HCT116 (cell line): ENCODE data around the gene TBC1D13. TPM values are rescaled to one million over a fixed set of nuclear protein-coding genes. Genes with fewer than 3 reads are reported as not detected.

Experiments
- ATAC-seq: fragments of 200-7000 bp; cut with Tn5 transposase; 2 replicates; pipeline ENCODE4 v1.9.1; 2020; ENCODE audit warnings: mild to moderate bottlenecking, moderate library complexity
- BruUV-seq: library from RNA; stranded (reverse); fragments of 400-500 nt; replicated peaks from 2 replicates; lab custom pipeline; 2021; lab: Mats Ljungman, UMichigan
- CTCF ChIA-PET: fragments of 300-600 bp; sonication (Branson Sonifier 250); formaldehyde crosslinking; loops from one replicate; lab custom pipeline; 2021; ENCODE audit warnings: antibody characterized with exemption; lab: Charles Lee
- POLR2A ChIA-PET: fragments of 300-600, 350-600 bp; sonication (Branson Sonifier 250); formaldehyde crosslinking; loops from one replicate; lab custom pipeline; 2021; ENCODE audit warnings: antibody characterized with exemption; lab: Charles Lee
- RAD21 ChIA-PET, 2 experiments: fragments of 300-600 bp; sonication (Branson Sonifier 250); formaldehyde crosslinking; loops; one replicate each; lab custom pipeline; 2023; ENCODE audit warnings: low total read pairs in 2 of 2; ENCODE audit not compliant: uncharacterized antibody in 2 of 2, unreplicated experiment in 2 of 2, low non-redundant PET in 1 of 2; lab: Charles Lee
- DNase-seq: peaks from one replicate; pipeline ENCODE4 v3.0.0-alpha.2; 2010; ENCODE audit warnings: low read depth, low spot score
- H2AFZ ChIP-seq: fragments of 200-600 bp; shearing (Covaris generic), sonication (generic); 2 replicates; pipeline ENCODE4 v1.6.1; 2017; ENCODE audit warnings: low read depth, mixed run types, mixed read lengths, antibody characterized with exemption, low read length; ENCODE audit not compliant: poor library complexity, severe bottlenecking
- H3K27ac ChIP-seq: 2 replicates; pipeline ENCODE4 v1.5.1; 2012; ENCODE audit warnings: low read depth, low read length
- H3K27me3 ChIP-seq: fragments of 200-600 bp; sonication (generic); 2 replicates; pipeline ENCODE4 v1.6.1; 2016; ENCODE audit warnings: mixed run types, low read length, mixed read lengths; ENCODE audit not compliant: insufficient read depth
- H3K36me3 ChIP-seq, 2 experiments: fragments of 200-500 bp in 1 of 2; fragments of 200-600 bp in 1 of 2; sonication (Bioruptor generic) in 1 of 2; sonication (generic) in 1 of 2; 2 replicates each; pipeline versions ENCODE4 v1.5.1 to v1.6.1; 2014 to 2016; ENCODE audit warnings: low read length in 2 of 2, inconsistent platforms in 1 of 2, mixed read lengths in 1 of 2, mixed run types in 1 of 2; ENCODE audit not compliant: insufficient read depth in 2 of 2, control insufficient read depth in 1 of 2
- H3K4me1 ChIP-seq, 2 experiments: fragments of 200-600 bp in 1 of 2; sonication (generic) in 1 of 2; 2 replicates each; pipeline versions ENCODE4 v1.5.1 to v1.6.1; 2012 to 2017; ENCODE audit warnings: low read length in 2 of 2, inconsistent platforms in 1 of 2, mild to moderate bottlenecking in 1 of 2, mixed read lengths in 1 of 2, mixed run types in 1 of 2, moderate library complexity in 1 of 2; ENCODE audit not compliant: insufficient read depth in 2 of 2, control insufficient read depth in 1 of 2
- H3K4me2 ChIP-seq: fragments of 200-600 bp; sonication (generic); 2 replicates; pipeline ENCODE4 v1.6.1; 2017; ENCODE audit warnings: mixed run types, low read length, mixed read lengths
- H3K4me3 ChIP-seq, 2 experiments: fragments of 200-600 bp in 1 of 2; sonication (generic) in 1 of 2; replicated peaks in 1 of 2; 2 replicates each; pipeline ENCODE4 v1.5.1; 2011 to 2016; ENCODE audit warnings: low read length in 2 of 2, control low read depth in 1 of 2, low read depth in 1 of 2, mild to moderate bottlenecking in 1 of 2, mixed read lengths in 1 of 2, mixed run types in 1 of 2
- H3K79me2 ChIP-seq: fragments of 200-600 bp; sonication (generic); 2 replicates; pipeline ENCODE4 v1.6.1; 2017; ENCODE audit warnings: mild to moderate bottlenecking, mixed run types, low read length, moderate library complexity, mixed read lengths; ENCODE audit not compliant: insufficient read depth
- H3K9ac ChIP-seq: fragments of 200-600 bp; sonication (generic); 2 replicates; pipeline ENCODE4 v1.6.1; 2016; ENCODE audit warnings: low read length, mixed read lengths
- H3K9me2 ChIP-seq: fragments of 200-600 bp; sonication (generic), shearing (Covaris generic); 2 replicates; pipeline ENCODE4 v1.6.1; 2017; ENCODE audit warnings: mixed run types, mild to moderate bottlenecking, moderate library complexity; ENCODE audit not compliant: insufficient read depth
- H3K9me3 ChIP-seq, 2 experiments: fragments of 200-500 bp in 1 of 2; fragments of 200-600 bp in 1 of 2; sonication (Bioruptor generic) in 1 of 2; sonication (generic) in 1 of 2; 2 replicates each; pipeline ENCODE4 v1.6.1; 2014 to 2017; ENCODE audit warnings: low read length in 2 of 2, mixed read lengths in 2 of 2, inconsistent platforms in 1 of 2, low read depth in 1 of 2, mild to moderate bottlenecking in 1 of 2, mixed run types in 1 of 2, moderate library complexity in 1 of 2; ENCODE audit not compliant: control insufficient read depth in 1 of 2, insufficient read depth in 1 of 2
- H4K20me1 ChIP-seq: fragments of 200-600 bp; sonication (generic), shearing (Covaris generic); 2 replicates; pipeline ENCODE4 v1.6.1; 2017; ENCODE audit warnings: mixed run types, mild to moderate bottlenecking, moderate library complexity; ENCODE audit not compliant: insufficient read depth
- CBX3 ChIP-seq: IDR thresholded peaks from 2 replicates; pipeline ENCODE4 v1.6.1; 2012; ENCODE audit warnings: low read depth
- EGR1 ChIP-seq: IDR thresholded peaks from 2 replicates; pipeline ENCODE4 v1.6.1; 2012; ENCODE audit warnings: low read depth
- EZH2 ChIP-seq: fragments of 200-600 bp; sonication (generic); IDR thresholded peaks from 2 replicates; pipeline ENCODE4 v1.6.1; 2017; ENCODE audit warnings: antibody characterized with exemption, mixed run types
- POLR2A ChIP-seq: IDR thresholded peaks from 2 replicates; pipeline ENCODE4 v1.7.0; 2011; ENCODE audit warnings: borderline replicate concordance; ENCODE audit not compliant: insufficient read depth, insufficient read length; ENCODE audit errors: extremely low read depth
- POLR2AphosphoS5 ChIP-seq: IDR thresholded peaks from 2 replicates; pipeline ENCODE4 v1.6.1; 2011; ENCODE audit warnings: mild to moderate bottlenecking, low read depth, low read length, moderate library complexity
- SP1 ChIP-seq: IDR thresholded peaks from 2 replicates; pipeline ENCODE4 v1.6.1; 2012; ENCODE audit warnings: low read depth
- SRF ChIP-seq: IDR thresholded peaks from 2 replicates; pipeline ENCODE4 v1.6.1; 2012; ENCODE audit warnings: low read depth
- TCF7L2 ChIP-seq: IDR thresholded peaks from 2 replicates; pipeline ENCODE4 v1.7.0; 2011; ENCODE audit warnings: borderline replicate concordance, inconsistent platforms; ENCODE audit not compliant: insufficient read depth, insufficient read length; ENCODE audit errors: extremely low read depth
- YY1 ChIP-seq: IDR thresholded peaks from 2 replicates; pipeline ENCODE4 v1.6.1; 2011; ENCODE audit warnings: low read length, low read depth, moderate library complexity, mild to moderate bottlenecking; ENCODE audit not compliant: insufficient replicate concordance; ENCODE audit errors: extremely low read depth
- intact Hi-C: fragments of 100-400 bp; cut with micrococcal nuclease; formaldehyde crosslinking; loops from 2 replicates; pipeline ENCODE4 v1.10.0; 2022
- total RNA-seq: library from RNA; stranded (reverse); gene quantifications from one replicate; pipeline ENCODE4 v1.2.1, GENCODE V29; 2021; ENCODE audit not compliant: unreplicated experiment
- TF ChIP-seq, protein P1 (sequence below): IDR thresholded peaks from 2 replicates; pipeline ENCODE4 v1.6.1; 2012; ENCODE audit warnings: low read depth
- TF ChIP-seq, protein P2 (sequence below): IDR thresholded peaks from 2 replicates; pipeline ENCODE4 v1.6.1; 2012

TBC1D13 gene
- total RNA-seq, 1 experiment from 2014 or later = 17.5 TPM

GRCh38 chr9:128836509-128837145 is 49.6 kb downstream of the TBC1D13 start:
- ChIA-PET POLR2A (no interaction called here), CTCF (no interaction called here), RAD21 (no interaction called here)
- H4K20me1 ChIP-seq = no peaks in the 10 kb centered on the region
- no peaks in the 10 kb centered on the region for H3K79me2 ChIP-seq
- H3K9me2 ChIP-seq = no peaks in the 10 kb centered on the region
- no peaks in the 10 kb centered on the region for H3K4me1 ChIP-seq
- intact Hi-C loops = no loop called here
- no peak overlapping the region for H3K4me2 ChIP-seq
- no peak overlapping the region for H3K4me3 ChIP-seq
- H3K9ac ChIP-seq = no peak overlapping the region
- no peak for ATAC-seq
- H2AFZ ChIP-seq = no peak overlapping the region
- no peaks in the 10 kb centered on the region for H3K9me3 ChIP-seq
- no peaks in the 10 kb centered on the region for H3K36me3 ChIP-seq
- no peak overlapping the region for H3K27ac ChIP-seq
- no peak for DNase-seq
- no TSS peak for BruUV-seq
- TF ChIP-seq EGR1 = no peak
- TF ChIP-seq POLR2AphosphoS5 = no peak
- TF ChIP-seq TCF7L2 = no peak
- no peak for TF ChIP-seq SRF
- TF ChIP-seq, protein P1, sequence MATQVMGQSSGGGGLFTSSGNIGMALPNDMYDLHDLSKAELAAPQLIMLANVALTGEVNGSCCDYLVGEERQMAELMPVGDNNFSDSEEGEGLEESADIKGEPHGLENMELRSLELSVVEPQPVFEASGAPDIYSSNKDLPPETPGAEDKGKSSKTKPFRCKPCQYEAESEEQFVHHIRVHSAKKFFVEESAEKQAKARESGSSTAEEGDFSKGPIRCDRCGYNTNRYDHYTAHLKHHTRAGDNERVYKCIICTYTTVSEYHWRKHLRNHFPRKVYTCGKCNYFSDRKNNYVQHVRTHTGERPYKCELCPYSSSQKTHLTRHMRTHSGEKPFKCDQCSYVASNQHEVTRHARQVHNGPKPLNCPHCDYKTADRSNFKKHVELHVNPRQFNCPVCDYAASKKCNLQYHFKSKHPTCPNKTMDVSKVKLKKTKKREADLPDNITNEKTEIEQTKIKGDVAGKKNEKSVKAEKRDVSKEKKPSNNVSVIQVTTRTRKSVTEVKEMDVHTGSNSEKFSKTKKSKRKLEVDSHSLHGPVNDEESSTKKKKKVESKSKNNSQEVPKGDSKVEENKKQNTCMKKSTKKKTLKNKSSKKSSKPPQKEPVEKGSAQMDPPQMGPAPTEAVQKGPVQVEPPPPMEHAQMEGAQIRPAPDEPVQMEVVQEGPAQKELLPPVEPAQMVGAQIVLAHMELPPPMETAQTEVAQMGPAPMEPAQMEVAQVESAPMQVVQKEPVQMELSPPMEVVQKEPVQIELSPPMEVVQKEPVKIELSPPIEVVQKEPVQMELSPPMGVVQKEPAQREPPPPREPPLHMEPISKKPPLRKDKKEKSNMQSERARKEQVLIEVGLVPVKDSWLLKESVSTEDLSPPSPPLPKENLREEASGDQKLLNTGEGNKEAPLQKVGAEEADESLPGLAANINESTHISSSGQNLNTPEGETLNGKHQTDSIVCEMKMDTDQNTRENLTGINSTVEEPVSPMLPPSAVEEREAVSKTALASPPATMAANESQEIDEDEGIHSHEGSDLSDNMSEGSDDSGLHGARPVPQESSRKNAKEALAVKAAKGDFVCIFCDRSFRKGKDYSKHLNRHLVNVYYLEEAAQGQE = no peak
- TF ChIP-seq, protein P2, sequence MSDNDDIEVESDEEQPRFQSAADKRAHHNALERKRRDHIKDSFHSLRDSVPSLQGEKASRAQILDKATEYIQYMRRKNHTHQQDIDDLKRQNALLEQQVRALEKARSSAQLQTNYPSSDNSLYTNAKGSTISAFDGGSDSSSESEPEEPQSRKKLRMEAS = no peak
- TF ChIP-seq CBX3 = no peak
- no peak for TF ChIP-seq SP1
- no peak for TF ChIP-seq EZH2
- no peak for TF ChIP-seq POLR2A
- no peak for TF ChIP-seq YY1
- H3K27me3 ChIP-seq = no peaks in the 10 kb centered on the region
